ENCODE results near the gene DNAI4. TPM values are rescaled to one million over a fixed set of nuclear protein-coding genes. Genes with fewer than 3 reads are reported as not detected.

Gene DNAI4
- polyA plus RNA-seq, 1 donor (not counting 4 experiments of a cell fraction or from before 2014, with no cell fraction given), result 4.1 TPM

DNA sequence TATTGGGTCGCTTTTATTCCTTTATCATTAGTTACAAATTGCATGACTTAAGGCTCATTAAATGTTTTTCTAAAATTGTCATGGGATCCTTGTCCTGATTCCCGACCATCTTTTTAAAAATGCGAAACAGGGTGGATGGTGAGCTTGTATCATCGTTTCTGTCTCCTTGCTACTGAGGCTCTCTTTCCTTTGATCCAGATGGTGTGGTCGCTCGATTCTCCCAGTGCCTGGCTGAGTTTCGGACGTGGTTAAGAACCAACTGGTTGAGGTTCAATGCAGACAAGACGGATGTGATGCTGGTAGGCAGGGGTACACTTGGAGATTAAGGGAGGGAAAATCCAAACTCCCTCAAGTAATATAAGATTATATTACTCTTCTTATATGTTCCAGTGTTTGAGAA is 1.3 kb upstream of the DNAI4 start:
- dilution Hi-C loops (cut with MboI; ENCODE audit: extremely low pct_ligation_motif_present, low sequenced_read_pairs), result no loop called here
- H3K79me2 ChIP-seq (ENCODE audit: control insufficient read depth, insufficient read depth, low read length), result peaks cover 69% of the 10 kb centered on the region

DNA sequence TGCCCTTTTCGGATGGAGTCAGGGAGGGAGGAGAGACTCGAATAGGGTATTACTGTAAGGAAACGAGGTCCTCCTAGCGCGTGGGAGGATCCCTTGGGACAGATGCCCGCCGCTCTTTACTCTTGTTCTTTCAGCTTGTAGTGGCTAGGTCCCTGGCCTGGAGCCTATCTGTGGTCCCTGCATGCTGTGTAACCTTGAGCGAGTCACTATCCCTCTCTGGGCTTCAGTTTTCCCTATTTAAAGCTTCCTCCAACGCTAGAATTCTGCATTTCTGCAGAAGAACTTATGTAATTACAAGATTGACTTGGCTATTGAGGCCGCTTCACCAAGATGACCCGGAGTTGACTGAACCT is 878 bp upstream of the DNAI4 start:
- dilution Hi-C loops (cut with MboI; ENCODE audit: extremely low pct_ligation_motif_present, low sequenced_read_pairs), result no loop called here
- H4K20me1 ChIP-seq (ENCODE audit: control insufficient read depth, extremely low read depth, insufficient read depth, low read length), result no peaks in the 10 kb centered on the region
- peak overlapping the region; percentile 94 to 97 (median 95) for H3K4me3 ChIP-seq (ENCODE audit: control insufficient read depth in 2 of 3, extremely low read depth in 1 of 3, insufficient read depth in 2 of 3, low read depth in 1 of 3, low read length in 3 of 3)
- no peaks in the 10 kb centered on the region for H3K36me3 ChIP-seq (ENCODE audit: control insufficient read depth in 2 of 2, extremely low read depth in 1 of 2, insufficient read depth in 2 of 2, low read length in 2 of 2)
- H3K9me1 ChIP-seq (ENCODE audit: control insufficient read depth, extremely low read depth, insufficient read depth, low read length), result no peaks in the 10 kb centered on the region
- no peak for TF ChIP-seq EZH2 (IDR thresholded peaks at IDR 0.05; ENCODE audit: low read length)
- TF ChIP-seq, protein P1, sequence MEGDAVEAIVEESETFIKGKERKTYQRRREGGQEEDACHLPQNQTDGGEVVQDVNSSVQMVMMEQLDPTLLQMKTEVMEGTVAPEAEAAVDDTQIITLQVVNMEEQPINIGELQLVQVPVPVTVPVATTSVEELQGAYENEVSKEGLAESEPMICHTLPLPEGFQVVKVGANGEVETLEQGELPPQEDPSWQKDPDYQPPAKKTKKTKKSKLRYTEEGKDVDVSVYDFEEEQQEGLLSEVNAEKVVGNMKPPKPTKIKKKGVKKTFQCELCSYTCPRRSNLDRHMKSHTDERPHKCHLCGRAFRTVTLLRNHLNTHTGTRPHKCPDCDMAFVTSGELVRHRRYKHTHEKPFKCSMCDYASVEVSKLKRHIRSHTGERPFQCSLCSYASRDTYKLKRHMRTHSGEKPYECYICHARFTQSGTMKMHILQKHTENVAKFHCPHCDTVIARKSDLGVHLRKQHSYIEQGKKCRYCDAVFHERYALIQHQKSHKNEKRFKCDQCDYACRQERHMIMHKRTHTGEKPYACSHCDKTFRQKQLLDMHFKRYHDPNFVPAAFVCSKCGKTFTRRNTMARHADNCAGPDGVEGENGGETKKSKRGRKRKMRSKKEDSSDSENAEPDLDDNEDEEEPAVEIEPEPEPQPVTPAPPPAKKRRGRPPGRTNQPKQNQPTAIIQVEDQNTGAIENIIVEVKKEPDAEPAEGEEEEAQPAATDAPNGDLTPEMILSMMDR (optimal IDR thresholded peaks at IDR 0.05 in 1 of 3, IDR thresholded peaks at IDR 0.05 in 1 of 3, conservative IDR thresholded peaks at IDR 0.05 in 1 of 3; ENCODE audit: extremely low read depth in 1 of 3, insufficient read depth in 2 of 3, low read length in 3 of 3), result no peak
- H2AFZ ChIP-seq (ENCODE audit: control insufficient read depth, low read length), result peak overlapping the region; percentile 65
- H3K4me2 ChIP-seq (ENCODE audit: control insufficient read depth, extremely low read depth, insufficient read depth, low read depth, low read length), result peak overlapping the region; percentile 95
- H3K9ac ChIP-seq (ENCODE audit: control insufficient read depth, extremely low read depth, insufficient read depth, low read length), result peak overlapping the region; percentile 95
- H3K27me3 ChIP-seq (ENCODE audit: control insufficient read depth, extremely low read depth, insufficient read depth, low read length), result no peaks in the 10 kb centered on the region
- peak overlapping the region; percentile 96 for H3K27ac ChIP-seq (ENCODE audit: control insufficient read depth, insufficient read depth, low read length)
- peak; percentile 70 for FAIRE-seq
- peaks cover 24% of the 10 kb centered on the region for H3K4me1 ChIP-seq (ENCODE audit: control insufficient read depth, extremely low read depth, insufficient read depth, low read length)
- no peaks in the 10 kb centered on the region for H3K9me3 ChIP-seq (ENCODE audit: control insufficient read depth, low read depth, low read length)
- peaks cover 65% of the 10 kb centered on the region for H3K79me2 ChIP-seq (ENCODE audit: control insufficient read depth, insufficient read depth, low read length)
- no peak for DNase-seq (ENCODE audit: low read depth, low spot score)

More for the DNA sequence above, 1.3 kb upstream of the DNAI4 start:
- FAIRE-seq (no peak), DNase-seq (ENCODE audit: low read depth, low spot score) (no peak)
- Histone ChIP-seq H3K4me2 (ENCODE audit: control insufficient read depth, extremely low read depth, insufficient read depth, low read depth, low read length) (peak overlapping the region; percentile 95), H3K9ac (ENCODE audit: control insufficient read depth, extremely low read depth, insufficient read depth, low read length) (peak overlapping the region; percentile 95), H3K27ac (ENCODE audit: control insufficient read depth, insufficient read depth, low read length) (peak overlapping the region; percentile 96), H3K4me1 (ENCODE audit: control insufficient read depth, extremely low read depth, insufficient read depth, low read length) (peaks cover 24% of the 10 kb centered on the region), H3K9me1 (ENCODE audit: control insufficient read depth, extremely low read depth, insufficient read depth, low read length) (no peaks in the 10 kb centered on the region), H4K20me1 (ENCODE audit: control insufficient read depth, extremely low read depth, insufficient read depth, low read length) (no peaks in the 10 kb centered on the region), H3K4me3 (ENCODE audit: control insufficient read depth in 2 of 3, extremely low read depth in 1 of 3, insufficient read depth in 2 of 3, low read depth in 1 of 3, low read length in 3 of 3) (peak overlapping the region; percentile 94 to 97 (median 95)), H3K9me3 (ENCODE audit: control insufficient read depth, low read depth, low read length) (no peaks in the 10 kb centered on the region), H3K27me3 (ENCODE audit: control insufficient read depth, extremely low read depth, insufficient read depth, low read length) (no peaks in the 10 kb centered on the region), H2AFZ (ENCODE audit: control insufficient read depth, low read length) (peak overlapping the region; percentile 65), H3K36me3 (ENCODE audit: control insufficient read depth in 2 of 2, extremely low read depth in 1 of 2, insufficient read depth in 2 of 2, low read length in 2 of 2) (no peaks in the 10 kb centered on the region)
- TF ChIP-seq, protein P1 (optimal IDR thresholded peaks at IDR 0.05 in 1 of 3, IDR thresholded peaks at IDR 0.05 in 1 of 3, conservative IDR thresholded peaks at IDR 0.05 in 1 of 3; ENCODE audit: extremely low read depth in 1 of 3, insufficient read depth in 2 of 3, low read length in 3 of 3), result no peak
- TF ChIP-seq EZH2 (IDR thresholded peaks at IDR 0.05; ENCODE audit: low read length), result no peak
